CD4-positive, alpha-beta T cell treated with Interferon alpha-2 for 1 hour (primary cell): Measurements from ENCODE around the gene HAVCR1.
"Not testable (repeated sequence)": the region's sequence is repeated elsewhere in the genome, so short reads cannot be mapped to it uniquely, and the experiment has no call there.

ENCODE experiments used
- DNase-seq, 2 donors: peaks; one replicate each; pipeline ENCODE4 v3.0.0-alpha.2; 2020 to 2022

HAVCR1 gene

GRCh38 chr5:157049605-157050004 lies 9.3 kb downstream of the HAVCR1 start:
- no peak for DNase-seq

GRCh38 chr5:157047898-157048297 lies 11.0 kb downstream of the HAVCR1 start:
- DNase-seq, result no peak

DNA sequence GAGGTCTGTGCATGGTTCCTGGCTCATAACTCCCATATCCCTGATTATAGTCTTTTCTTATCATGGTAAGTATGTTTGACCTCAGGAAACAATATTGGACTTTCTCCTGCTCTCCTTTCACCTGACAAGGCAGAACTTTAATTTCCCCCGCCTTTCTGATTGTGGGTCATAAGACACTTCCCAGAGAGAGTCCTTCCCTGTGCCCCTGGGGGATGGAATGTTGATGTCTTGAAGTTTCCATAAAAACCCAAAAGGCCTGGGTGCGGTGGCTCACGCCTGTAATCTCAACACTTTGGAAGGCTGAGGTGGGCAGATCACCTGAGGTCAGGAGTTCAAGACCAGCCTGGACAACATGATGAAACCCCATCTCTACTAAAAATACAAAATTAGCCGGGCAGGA lies 11.9 kb downstream of the HAVCR1 start:
- DNase-seq, result not testable (repeated sequence)

DNA sequence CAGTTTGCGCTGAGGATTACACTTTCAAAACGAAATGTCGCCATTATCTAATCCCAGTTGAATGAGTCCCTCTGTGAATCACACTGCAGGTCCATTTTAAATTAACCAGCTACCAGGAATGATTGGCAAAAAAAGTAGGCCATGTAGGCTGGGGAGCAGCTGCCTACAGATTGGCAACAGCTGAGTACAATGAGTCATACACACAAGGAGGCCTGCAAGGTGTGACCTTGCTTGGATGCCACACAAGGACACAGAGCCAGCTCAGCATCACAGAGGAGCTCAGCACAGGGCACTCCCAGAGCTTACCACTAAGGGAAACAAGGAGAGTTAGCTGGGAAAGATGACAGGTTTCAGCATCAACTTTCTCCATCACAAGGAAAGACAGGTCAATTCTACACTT lies 12.9 kb downstream of the HAVCR1 start:
- DNase-seq, result no peak

DNA sequence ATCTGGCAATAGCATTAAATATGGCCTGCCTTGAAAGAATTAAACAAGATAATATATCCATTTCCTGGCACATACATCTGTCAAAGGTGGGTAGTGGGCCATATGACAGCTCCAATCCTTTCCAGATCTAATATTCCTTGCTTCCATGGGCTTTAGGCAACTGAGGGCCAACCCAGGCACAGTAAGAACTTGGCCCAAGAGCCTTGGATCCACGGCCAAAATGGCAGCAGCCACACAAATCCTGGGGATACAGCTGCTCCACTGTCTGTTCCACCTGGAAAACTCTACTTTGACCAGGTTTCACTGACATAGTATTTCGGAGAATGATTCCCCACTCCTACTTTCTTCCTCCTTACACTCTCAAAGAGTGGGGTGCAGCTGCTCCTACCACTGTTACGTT lies 13.3 kb downstream of the HAVCR1 start:
- DNase-seq, result no peak

- DNase-seq, result no peak
Measured at GRCh38 chr5:157038568-157039187, 20.2 kb downstream of the HAVCR1 start.

DNA sequence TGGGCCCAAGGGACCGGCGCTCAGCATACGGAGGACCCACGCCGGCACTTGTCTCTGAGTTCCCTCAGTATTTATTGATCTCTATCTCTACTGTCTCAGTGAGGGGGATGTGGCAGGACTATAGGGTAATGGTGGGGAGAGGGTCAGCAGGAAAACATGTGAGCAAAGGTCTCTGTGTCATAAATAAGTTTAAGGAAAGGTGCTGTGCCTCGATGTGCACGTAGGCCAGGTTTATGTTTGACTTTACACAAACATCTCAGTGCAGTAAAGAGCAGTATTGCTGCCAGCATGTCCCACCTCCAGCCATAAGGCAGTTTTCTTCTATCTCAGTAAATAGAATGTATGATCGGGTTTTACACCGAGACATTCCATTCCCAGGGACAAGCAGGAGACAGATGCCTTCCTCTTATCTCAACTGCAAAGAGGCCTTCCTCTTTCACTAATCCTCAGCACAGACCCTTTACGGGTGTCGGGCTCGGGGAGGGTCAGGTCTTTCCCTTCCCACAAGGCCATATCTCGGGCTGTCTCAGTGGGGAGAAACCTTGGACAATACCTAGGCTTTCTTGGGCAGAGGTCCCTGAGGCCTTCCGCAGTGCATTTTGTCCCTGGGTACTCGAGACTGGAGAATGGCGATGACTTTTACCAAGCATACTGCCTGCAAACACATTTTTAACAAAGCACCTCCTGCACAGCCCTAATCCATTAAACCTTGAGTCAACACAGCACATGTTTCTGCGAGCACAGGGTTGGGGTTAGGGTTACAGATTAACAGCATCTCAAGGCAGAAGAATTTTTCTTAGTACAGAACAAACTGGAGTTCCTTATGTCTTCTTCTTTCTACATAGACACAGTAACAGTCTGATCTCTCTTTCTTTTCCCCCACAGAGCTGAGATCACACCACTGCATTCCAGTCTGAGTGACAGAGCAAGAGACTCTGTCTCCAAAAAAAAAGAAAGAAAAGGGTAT lies 24.5 kb downstream of the HAVCR1 start:
- not testable (repeated sequence) for DNase-seq

- DNase-seq, result no peak
Measured at GRCh38 chr5:157033071-157033583, 25.8 kb downstream of the HAVCR1 start.

- DNase-seq, result peak in 1 of 2 donors; percentile 35
Measured at GRCh38 chr5:157030692-157031091, 28.2 kb downstream of the HAVCR1 start.

- DNase-seq, result no peak
Measured at GRCh38 chr5:157029457-157029856, 29.5 kb downstream of the HAVCR1 start.

DNA sequence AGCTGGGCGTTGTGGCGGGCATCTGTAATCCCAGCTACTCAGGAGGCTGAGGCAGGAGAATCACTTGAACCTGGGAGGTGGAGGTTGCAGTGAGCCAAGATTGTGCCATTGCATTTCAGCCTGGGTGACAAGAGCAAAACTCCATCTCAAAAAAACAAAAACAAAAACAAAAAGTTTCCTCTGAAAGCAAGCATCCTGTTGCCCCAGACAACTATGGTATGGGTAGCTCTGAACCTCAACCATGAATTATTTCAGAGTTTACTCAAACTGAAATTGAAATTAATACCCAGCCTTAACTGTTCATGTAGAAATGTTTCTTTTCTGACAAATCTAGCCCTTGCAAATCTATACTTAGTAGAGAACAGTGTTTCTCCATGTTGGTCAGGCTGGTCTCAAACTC lies 31.3 kb downstream of the HAVCR1 start:
- not testable (repeated sequence) for DNase-seq

DNA sequence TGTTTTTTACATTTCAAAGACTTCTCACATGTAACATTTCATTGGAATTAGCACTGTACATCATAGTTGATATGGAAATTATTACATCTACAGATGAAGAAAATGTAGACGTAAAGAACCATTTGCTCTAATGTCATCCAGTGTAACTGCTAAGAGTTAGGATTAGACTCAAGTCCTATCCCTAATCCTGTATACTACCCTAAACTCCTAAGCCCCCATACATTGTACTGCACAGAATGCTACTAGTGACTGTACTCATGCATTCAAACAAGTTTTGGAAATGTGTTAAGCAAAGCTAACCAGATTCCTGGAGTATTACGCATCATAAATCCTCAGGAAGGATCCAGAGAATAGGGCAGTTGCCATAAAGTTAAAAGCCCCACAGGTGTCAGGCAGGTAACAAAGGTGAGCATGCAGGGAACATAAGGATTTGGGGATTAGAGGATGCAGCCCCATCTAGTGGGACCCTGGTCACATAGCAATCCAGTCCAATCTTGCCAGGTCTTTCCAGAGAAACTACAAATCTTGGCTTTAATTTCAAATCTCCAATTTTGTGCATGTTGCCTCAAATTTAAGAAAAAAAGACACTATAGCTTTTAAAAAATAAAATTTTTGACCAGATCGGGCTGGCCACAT lies 32.0 kb downstream of the HAVCR1 start:
- DNase-seq, result peak in 1 of 2 donors; percentile 17

- DNase-seq, result peak; percentile 60 to 75
Measured at GRCh38 chr5:157025093-157025698, 33.7 kb downstream of the HAVCR1 start.

- DNase-seq, result no peak
Measured at GRCh38 chr5:157024208-157024959, 34.5 kb downstream of the HAVCR1 start.

- no peak for DNase-seq
Measured at GRCh38 chr5:157022024-157022423, 36.9 kb downstream of the HAVCR1 start.

- no peak for DNase-seq
Measured at GRCh38 chr5:157020511-157021222, 38.2 kb downstream of the HAVCR1 start.

GRCh38 chr5:157020002-157020401 lies 38.9 kb downstream of the HAVCR1 start:
- DNase-seq, result no peak

GRCh38 chr5:157014143-157014542 lies 44.8 kb downstream of the HAVCR1 start:
- not testable (repeated sequence) for DNase-seq

DNA sequence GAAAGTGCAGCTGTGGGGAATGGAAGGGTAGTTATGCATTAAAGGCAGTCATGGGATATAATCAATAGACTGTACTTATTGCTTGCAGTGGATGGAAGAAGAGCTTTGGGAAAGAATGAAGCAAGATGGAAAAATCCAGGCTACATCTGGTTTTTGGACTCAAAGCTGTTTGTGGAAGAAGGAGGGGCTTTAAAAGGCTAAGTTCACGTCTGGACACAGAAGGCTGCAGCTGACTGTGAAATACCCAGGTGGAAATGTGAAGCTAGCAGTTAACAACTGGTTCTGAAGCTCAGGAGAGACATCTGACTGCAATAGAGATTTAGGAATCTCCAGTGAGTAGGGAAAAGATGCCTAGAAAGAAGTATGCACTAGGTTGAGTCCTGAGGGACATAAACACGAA lies 52.7 kb downstream of the HAVCR1 start:
- DNase-seq, result no peak

DNA sequence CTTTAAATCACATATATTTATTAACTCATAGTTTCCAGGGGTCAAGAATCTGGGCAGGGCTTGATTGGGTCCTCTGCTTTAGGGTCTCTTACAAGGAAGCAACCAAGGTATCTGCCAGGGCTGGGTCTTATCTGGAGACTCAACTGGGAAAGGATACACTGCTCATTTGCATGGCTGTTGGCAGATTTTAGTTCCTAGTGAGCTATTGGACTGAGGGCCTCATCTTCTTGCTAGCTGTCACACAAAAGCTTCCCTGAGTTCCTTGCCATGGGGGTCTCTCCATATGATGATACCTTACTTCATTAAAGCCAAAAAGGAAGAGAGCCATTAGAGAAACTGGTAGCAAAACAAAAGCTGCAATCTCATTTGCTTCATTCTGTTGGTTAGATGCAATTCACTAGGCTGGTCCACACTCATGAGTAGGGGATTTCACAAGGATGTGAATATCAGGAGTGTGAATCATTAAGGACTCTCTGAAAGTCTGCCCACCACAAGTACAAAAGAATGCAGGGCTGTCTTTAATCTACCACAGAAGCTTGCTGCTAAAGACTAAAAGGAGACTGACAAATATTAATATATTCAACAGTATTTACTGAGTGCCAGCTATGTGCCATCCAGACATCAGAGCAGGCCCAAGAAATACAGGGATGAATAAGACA lies 53.9 kb downstream of the HAVCR1 start:
- DNase-seq, result no peak

DNA sequence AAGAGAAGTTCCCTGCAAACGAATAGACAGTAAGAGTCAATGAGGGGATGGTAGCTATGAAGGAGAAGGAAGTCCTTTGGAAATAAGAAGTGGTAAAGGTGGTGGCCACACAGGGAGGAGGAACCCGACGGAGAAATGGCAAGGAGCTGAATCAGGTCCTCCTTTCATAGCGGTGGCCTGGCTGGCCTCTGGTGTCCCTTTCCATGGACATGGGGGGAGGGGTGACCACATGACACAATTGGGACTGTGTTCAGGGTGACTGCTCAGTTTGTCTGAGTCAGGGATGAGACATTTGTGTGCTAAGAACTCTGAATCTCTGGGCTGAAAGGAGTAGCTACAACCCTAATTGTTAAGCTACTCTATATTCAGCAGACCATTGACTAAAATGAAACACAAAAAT lies 67.2 kb downstream of the HAVCR1 start:
- peak in 1 of 2 donors; percentile 1 for DNase-seq
